PC-3 (cell line): ENCODE results near the gene USP11. TPM values are rescaled to one million over a fixed set of nuclear protein-coding genes. Genes with fewer than 3 reads are reported as not detected.
A peak's percentile ranks its signal among the peaks of the same experiment; 100 is the strongest.

Experiments
- ATAC-seq: fragments of 200-7000 bp; cut with Tn5 transposase; 2 replicates; pipeline ENCODE4 v1.9.1; 2020; ENCODE audit warnings: mild to moderate bottlenecking, moderate library complexity
- BruUV-seq: library from RNA; stranded (reverse); fragments of 400-500 nt; replicated peaks from 2 replicates; lab custom pipeline; 2021; lab: Mats Ljungman, UMichigan
- CTCF ChIA-PET: fragments of 300-600 bp; sonication (Branson Sonifier 250); formaldehyde crosslinking; loops from one replicate; lab custom pipeline; 2022; ENCODE audit warnings: antibody characterized with exemption; lab: Charles Lee
- POLR2A ChIA-PET: fragments of 300-600 bp; sonication (Branson Sonifier 250); formaldehyde crosslinking; loops from one replicate; lab custom pipeline; 2022; ENCODE audit warnings: antibody characterized with exemption; ENCODE audit not compliant: unreplicated experiment; lab: Charles Lee
- DNase-seq: peaks from one replicate; pipeline ENCODE4 v3.0.0-alpha.2; 2015
- H2AFZ ChIP-seq: fragments of 300-600 bp; sonication (generic); 2 replicates; pipeline ENCODE4 v1.6.0; 2016; ENCODE audit warnings: antibody characterized with exemption, low read length
- H3F3A ChIP-seq: fragments of 300-600 bp; sonication (generic); one replicate; pipeline ENCODE4 v1.6.0; 2017; ENCODE audit warnings: antibody characterized with exemption, low read length, control low read depth, mild to moderate bottlenecking; ENCODE audit not compliant: unreplicated experiment
- H3K27ac ChIP-seq: fragments of 300-600 bp; sonication (generic); 2 replicates; pipeline ENCODE4 v1.5.1; 2016; ENCODE audit warnings: mild to moderate bottlenecking, low read length
- H3K27me3 ChIP-seq: fragments of 300-600 bp; sonication (generic); 2 replicates; pipeline ENCODE4 v1.6.1; 2016; ENCODE audit warnings: low read length, mixed read lengths
- H3K36me3 ChIP-seq: fragments of 300-600 bp; sonication (generic); 2 replicates; pipeline ENCODE4 v1.6.1; 2016; ENCODE audit warnings: low read depth, mixed run types, low read length, mixed read lengths
- H3K4me1 ChIP-seq: fragments of 300-600 bp; sonication (generic); 2 replicates; pipeline ENCODE4 v1.5.1; 2016; ENCODE audit warnings: low read length; ENCODE audit not compliant: insufficient read depth
- H3K4me2 ChIP-seq: fragments of 300-600 bp; sonication (generic); 2 replicates; pipeline ENCODE4 v1.6.0; 2016; ENCODE audit warnings: low read length
- H3K4me3 ChIP-seq: fragments of 300-600 bp; sonication (generic); 2 replicates; pipeline ENCODE4 v1.5.1; 2016; ENCODE audit warnings: mild to moderate bottlenecking, low read length, mixed read lengths
- H3K79me2 ChIP-seq: fragments of 300-600 bp; sonication (generic); 2 replicates; pipeline ENCODE4 v1.6.1; 2017; ENCODE audit warnings: low read length, mixed read lengths
- H3K9ac ChIP-seq: fragments of 300-600 bp; sonication (generic); 2 replicates; pipeline ENCODE4 v1.6.0; 2016; ENCODE audit warnings: mild to moderate bottlenecking, low read length
- H3K9me2 ChIP-seq: fragments of 300-600 bp; sonication (generic); replicated peaks from 2 replicates; pipeline ENCODE4 v1.6.1; 2016; ENCODE audit warnings: mixed run types, low read length, mixed read lengths
- H3K9me3 ChIP-seq: fragments of 300-600 bp; sonication (generic); 2 replicates; pipeline ENCODE4 v1.6.1; 2016; ENCODE audit warnings: low read length, mixed read lengths
- H4K20me1 ChIP-seq: fragments of 300-600 bp; sonication (generic); 2 replicates; pipeline ENCODE4 v1.6.1; 2016; ENCODE audit warnings: low read length, mixed read lengths
- CTCF ChIP-seq: fragments of 300-600 bp; sonication (generic); conservative IDR thresholded peaks from 2 replicates; pipeline ENCODE4 v1.5.1; 2017; ENCODE audit warnings: antibody characterized with exemption, low read depth, mild to moderate bottlenecking, low read length
- EZH2 ChIP-seq: fragments of 300-600 bp; sonication (generic); IDR thresholded peaks from one replicate; pipeline ENCODE4 v1.6.1; 2017; ENCODE audit warnings: antibody characterized with exemption, mild to moderate bottlenecking, low read length; ENCODE audit not compliant: unreplicated experiment
- EZH2phosphoT487 ChIP-seq: fragments of 300-600 bp; sonication (generic); IDR thresholded peaks from 2 replicates; pipeline ENCODE4 v1.6.1; 2018; ENCODE audit warnings: mild to moderate bottlenecking, antibody characterized with exemption, low read length, borderline replicate concordance
- intact Hi-C: fragments of 100-400 bp; cut with micrococcal nuclease; formaldehyde crosslinking; loops from 2 replicates; pipeline ENCODE4 v1.9.0; 2023
- total RNA-seq: library from RNA; depleted of rRNA; stranded (reverse); fragments of >200 nt; gene quantifications from 2 replicates; pipeline ENCODE4 v1.2.3, GENCODE V29; 2014

The USP11 gene
- total RNA-seq, 1 experiment from 2014 or later = 31.3 TPM

GRCh38 chrX:47293106-47293505, 60.3 kb downstream of the USP11 start:
- CTCF ChIA-PET = no interaction called here
- Histone ChIP-seq H3F3A (no peaks in the 10 kb centered on the region), H3K9me3 (no peaks in the 10 kb centered on the region), H3K4me1 (peaks cover 12% of the 10 kb centered on the region), H3K9me2 (no peaks in the 10 kb centered on the region), H4K20me1 (no peaks in the 10 kb centered on the region), H3K4me3 (no peak overlapping the region), H3K27ac (no peak overlapping the region), H3K36me3 (no peaks in the 10 kb centered on the region), H3K9ac (no peak overlapping the region), H3K79me2 (no peaks in the 10 kb centered on the region), H3K27me3 (no peaks in the 10 kb centered on the region), H3K4me2 (no peak overlapping the region), H2AFZ (no peak overlapping the region)
- DNase-seq (peak; percentile 21), ATAC-seq (no peak)
- POLR2A ChIA-PET = interaction anchor here (0.6 kb wide), 1 partner anchor 148 kb away, joined by 3 read pairs; the partner anchor contains the start of gene NDUFB11
- no TSS peak for BruUV-seq
- TF ChIP-seq CTCF = no peak
- no peak for TF ChIP-seq EZH2
- TF ChIP-seq EZH2phosphoT487 = no peak
- intact Hi-C loops = no loop called here

DNA sequence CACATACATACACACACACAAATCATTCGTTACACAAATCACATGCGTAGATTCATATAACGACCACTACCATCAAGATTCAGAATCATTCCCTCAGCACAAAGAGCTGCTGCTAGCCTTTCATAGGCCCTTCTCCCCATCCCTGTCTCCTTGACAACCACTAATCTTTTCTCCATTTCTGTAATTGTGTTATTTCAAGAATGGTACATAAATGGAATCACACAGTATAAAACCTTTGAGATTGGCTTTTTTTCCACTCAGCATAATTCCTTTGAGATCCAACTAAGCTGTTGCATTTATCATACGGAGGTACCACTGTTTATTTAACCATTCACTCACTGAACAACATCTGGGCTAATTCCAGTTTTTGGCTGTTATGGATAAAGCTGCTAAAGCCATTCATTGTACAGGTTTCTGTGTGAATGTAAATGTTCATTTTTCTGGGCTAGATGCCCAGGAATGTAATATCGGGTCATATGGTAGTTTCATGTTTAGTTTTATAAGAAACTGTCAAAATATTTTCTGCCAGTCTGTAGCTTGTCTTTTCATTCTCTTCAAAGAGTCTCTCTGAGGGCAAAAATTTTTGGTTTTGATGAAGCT, 64.1 kb downstream of the USP11 start:
- Histone ChIP-seq H3K4me1 (peaks cover 12% of the 10 kb centered on the region), H2AFZ (no peak overlapping the region), H4K20me1 (no peaks in the 10 kb centered on the region), H3K4me3 (0 out of 2 replicates have a peak overlapping the region, but pooled peaks have one; percentile 29), H3F3A (no peaks in the 10 kb centered on the region), H3K9ac (peak overlapping the region; percentile 63), H3K36me3 (no peaks in the 10 kb centered on the region), H3K9me2 (no peaks in the 10 kb centered on the region), H3K27ac (peak overlapping the region; percentile 93), H3K27me3 (no peaks in the 10 kb centered on the region), H3K4me2 (peak overlapping the region; percentile 69), H3K79me2 (no peaks in the 10 kb centered on the region), H3K9me3 (no peaks in the 10 kb centered on the region)
- intact Hi-C loops = no loop called here
- peak; percentile 71 for DNase-seq
- TF ChIP-seq CTCF = no peak
- no peak for TF ChIP-seq EZH2
- TF ChIP-seq EZH2phosphoT487 = no peak
- ChIA-PET CTCF (interaction anchor here (0.7 kb wide), 1 partner anchor 184 kb away, joined by 3 read pairs; no protein-coding TSS in a partner anchor), POLR2A (interaction anchor here (0.6 kb wide), 2 partner anchors 59 to 64 kb away, joined by 3 to 22 read pairs; no protein-coding TSS in a partner anchor)
- BruUV-seq = no TSS peak
- no peak; the same call in 1 of the 2 replicates for ATAC-seq

GRCh38 chrX:47297874-47298273, 65.1 kb downstream of the USP11 start:
- ChIA-PET CTCF (no interaction called here), POLR2A (interaction anchor here (0.6 kb wide), 1 partner anchor 186 kb away, joined by 3 read pairs; no protein-coding TSS in a partner anchor)
- no peak overlapping the region for H2AFZ ChIP-seq
- TF ChIP-seq CTCF = no peak
- TF ChIP-seq EZH2 = no peak
- TF ChIP-seq EZH2phosphoT487 = no peak
- no peaks in the 10 kb centered on the region for H3K9me3 ChIP-seq
- ATAC-seq (peak; percentile 45), DNase-seq (peak; percentile 92)
- no peaks in the 10 kb centered on the region for H3K79me2 ChIP-seq
- no peaks in the 10 kb centered on the region for H3K36me3 ChIP-seq
- H3K4me2 ChIP-seq = peak overlapping the region; percentile 69
- no peaks in the 10 kb centered on the region for H3K27me3 ChIP-seq
- intact Hi-C loops = no loop called here
- BruUV-seq = no TSS peak
- peaks cover 12% of the 10 kb centered on the region for H3K4me1 ChIP-seq
- H3K9me2 ChIP-seq = no peaks in the 10 kb centered on the region
- peak overlapping the region; percentile 93 for H3K27ac ChIP-seq
- H3F3A ChIP-seq = no peaks in the 10 kb centered on the region
- no peaks in the 10 kb centered on the region for H4K20me1 ChIP-seq
- peak overlapping the region; percentile 63 for H3K9ac ChIP-seq
- no peak overlapping the region for H3K4me3 ChIP-seq
